Measurements from ENCODE around the gene FGD4.

DNA sequence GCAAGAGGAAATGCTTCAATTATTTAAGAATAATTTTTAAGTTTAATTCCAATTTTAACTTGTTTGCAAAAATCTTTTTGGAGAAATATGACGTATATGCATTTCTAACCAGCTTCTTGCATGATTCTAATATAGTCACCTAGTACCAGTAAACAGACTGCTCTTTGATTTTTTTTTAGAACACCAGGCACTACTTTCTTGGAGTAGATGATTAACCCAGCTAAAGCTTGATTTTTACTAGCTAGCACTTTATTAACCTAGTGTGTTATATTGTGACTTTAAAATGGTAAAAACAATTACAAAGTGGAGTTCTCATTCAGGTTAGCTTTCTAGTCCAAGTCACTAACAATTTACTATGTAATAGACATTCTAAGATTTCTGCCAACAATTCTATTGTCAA lies 32.6 kb upstream of the FGD4 start:
- TF ChIP-seq, protein P1, sequence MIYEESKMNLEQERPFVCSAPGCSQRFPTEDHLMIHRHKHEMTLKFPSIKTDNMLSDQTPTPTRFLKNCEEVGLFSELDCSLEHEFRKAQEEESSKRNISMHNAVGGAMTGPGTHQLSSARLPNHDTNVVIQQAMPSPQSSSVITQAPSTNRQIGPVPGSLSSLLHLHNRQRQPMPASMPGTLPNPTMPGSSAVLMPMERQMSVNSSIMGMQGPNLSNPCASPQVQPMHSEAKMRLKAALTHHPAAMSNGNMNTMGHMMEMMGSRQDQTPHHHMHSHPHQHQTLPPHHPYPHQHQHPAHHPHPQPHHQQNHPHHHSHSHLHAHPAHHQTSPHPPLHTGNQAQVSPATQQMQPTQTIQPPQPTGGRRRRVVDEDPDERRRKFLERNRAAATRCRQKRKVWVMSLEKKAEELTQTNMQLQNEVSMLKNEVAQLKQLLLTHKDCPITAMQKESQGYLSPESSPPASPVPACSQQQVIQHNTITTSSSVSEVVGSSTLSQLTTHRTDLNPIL (CRISPR knock-in tag; IDR thresholded peaks at IDR 0.05; ENCODE audit: low read depth): no peak
- TF ChIP-seq, protein P2, sequence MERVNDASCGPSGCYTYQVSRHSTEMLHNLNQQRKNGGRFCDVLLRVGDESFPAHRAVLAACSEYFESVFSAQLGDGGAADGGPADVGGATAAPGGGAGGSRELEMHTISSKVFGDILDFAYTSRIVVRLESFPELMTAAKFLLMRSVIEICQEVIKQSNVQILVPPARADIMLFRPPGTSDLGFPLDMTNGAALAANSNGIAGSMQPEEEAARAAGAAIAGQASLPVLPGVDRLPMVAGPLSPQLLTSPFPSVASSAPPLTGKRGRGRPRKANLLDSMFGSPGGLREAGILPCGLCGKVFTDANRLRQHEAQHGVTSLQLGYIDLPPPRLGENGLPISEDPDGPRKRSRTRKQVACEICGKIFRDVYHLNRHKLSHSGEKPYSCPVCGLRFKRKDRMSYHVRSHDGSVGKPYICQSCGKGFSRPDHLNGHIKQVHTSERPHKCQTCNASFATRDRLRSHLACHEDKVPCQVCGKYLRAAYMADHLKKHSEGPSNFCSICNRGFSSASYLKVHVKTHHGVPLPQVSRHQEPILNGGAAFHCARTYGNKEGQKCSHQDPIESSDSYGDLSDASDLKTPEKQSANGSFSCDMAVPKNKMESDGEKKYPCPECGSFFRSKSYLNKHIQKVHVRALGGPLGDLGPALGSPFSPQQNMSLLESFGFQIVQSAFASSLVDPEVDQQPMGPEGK (CRISPR knock-in tag; IDR thresholded peaks at IDR 0.05; ENCODE audit: borderline replicate concordance): no peak
- TF ChIP-seq, protein P3, sequence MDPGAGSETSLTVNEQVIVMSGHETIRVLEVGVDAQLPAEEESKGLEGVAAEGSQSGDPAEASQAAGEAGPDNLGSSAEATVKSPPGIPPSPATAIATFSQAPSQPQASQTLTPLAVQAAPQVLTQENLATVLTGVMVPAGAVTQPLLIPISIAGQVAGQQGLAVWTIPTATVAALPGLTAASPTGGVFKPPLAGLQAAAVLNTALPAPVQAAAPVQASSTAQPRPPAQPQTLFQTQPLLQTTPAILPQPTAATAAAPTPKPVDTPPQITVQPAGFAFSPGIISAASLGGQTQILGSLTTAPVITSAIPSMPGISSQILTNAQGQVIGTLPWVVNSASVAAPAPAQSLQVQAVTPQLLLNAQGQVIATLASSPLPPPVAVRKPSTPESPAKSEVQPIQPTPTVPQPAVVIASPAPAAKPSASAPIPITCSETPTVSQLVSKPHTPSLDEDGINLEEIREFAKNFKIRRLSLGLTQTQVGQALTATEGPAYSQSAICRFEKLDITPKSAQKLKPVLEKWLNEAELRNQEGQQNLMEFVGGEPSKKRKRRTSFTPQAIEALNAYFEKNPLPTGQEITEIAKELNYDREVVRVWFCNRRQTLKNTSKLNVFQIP (CRISPR knock-in tag; IDR thresholded peaks at IDR 0.05; ENCODE audit: borderline replicate concordance, low read depth): no peak
- TF ChIP-seq TCF4 (CRISPR knock-in tag; IDR thresholded peaks at IDR 0.05; ENCODE audit: borderline replicate concordance): no peak
- TF ChIP-seq, protein P4, sequence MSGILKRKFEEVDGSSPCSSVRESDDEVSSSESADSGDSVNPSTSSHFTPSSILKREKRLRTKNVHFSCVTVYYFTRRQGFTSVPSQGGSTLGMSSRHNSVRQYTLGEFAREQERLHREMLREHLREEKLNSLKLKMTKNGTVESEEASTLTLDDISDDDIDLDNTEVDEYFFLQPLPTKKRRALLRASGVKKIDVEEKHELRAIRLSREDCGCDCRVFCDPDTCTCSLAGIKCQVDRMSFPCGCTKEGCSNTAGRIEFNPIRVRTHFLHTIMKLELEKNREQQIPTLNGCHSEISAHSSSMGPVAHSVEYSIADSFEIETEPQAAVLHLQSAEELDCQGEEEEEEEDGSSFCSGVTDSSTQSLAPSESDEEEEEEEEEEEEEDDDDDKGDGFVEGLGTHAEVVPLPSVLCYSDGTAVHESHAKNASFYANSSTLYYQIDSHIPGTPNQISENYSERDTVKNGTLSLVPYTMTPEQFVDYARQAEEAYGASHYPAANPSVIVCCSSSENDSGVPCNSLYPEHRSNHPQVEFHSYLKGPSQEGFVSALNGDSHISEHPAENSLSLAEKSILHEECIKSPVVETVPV (CRISPR knock-in tag; IDR thresholded peaks at IDR 0.05): no peak
- TF ChIP-seq ZC3H10 (CRISPR knock-in tag; IDR thresholded peaks at IDR 0.05): no peak
- no peak for TF ChIP-seq CSDC2 (CRISPR knock-in tag; IDR thresholded peaks at IDR 0.05)
- no peak for TF ChIP-seq ZFP30 (CRISPR knock-in tag; IDR thresholded peaks at IDR 0.05)
- no peak for TF ChIP-seq ARNTL (CRISPR knock-in tag; IDR thresholded peaks at IDR 0.05; ENCODE audit: borderline replicate concordance, low read depth)
- no peak for TF ChIP-seq BACH2 (CRISPR knock-in tag; IDR thresholded peaks at IDR 0.05; ENCODE audit: borderline replicate concordance)

All from SK-N-SH treated with all-trans-retinoic acid at 6 μM for 48 hours (cell line).